ENCODE measurements around the gene RPS2. TPM values are rescaled to one million over a fixed set of nuclear protein-coding genes. Genes with fewer than 3 reads are reported as not detected.

RPS2 gene
- total RNA-seq, 1 donor from 2014 or later = 3,560 TPM

- Mint-ChIP-seq H3K27ac (peak within 1 kb of the TSS; percentile 17), H3K27me3 (ENCODE audit: low read depth) (peaks cover 33% of the 10 kb centered on the region), H3K9me3 (no peaks in the 10 kb centered on the region), H3K36me3 (ENCODE audit: low read depth) (peaks cover 30% of the 10 kb centered on the region), H3K4me1 (ENCODE audit: low read depth) (peaks cover 5% of the 10 kb centered on the region), H3K4me3 (ENCODE audit: low read depth) (peak within 1 kb of the TSS; percentile 83)
- intact Hi-C loops (cut with micrococcal nuclease) = no loop called here
- peak; percentile 76 for DNase-seq (ENCODE audit: low spot score)
Measured at GRCh38 chr16:1983544-1984346, 19.1 kb upstream of the RPS2 start, which contains the start of gene GFER. TSS of gene GFER (plus strand) at chr16:1984193. CDS start at chr16:1984219, 26 bp downstream.

- Mint-ChIP-seq H3K4me1 (ENCODE audit: low read depth) (peaks cover 5% of the 10 kb centered on the region), H3K27ac (no peak overlapping the region), H3K9me3 (no peaks in the 10 kb centered on the region), H3K4me3 (ENCODE audit: low read depth) (peak overlapping the region; percentile 75), H3K27me3 (ENCODE audit: low read depth) (peaks cover 30% of the 10 kb centered on the region), H3K36me3 (ENCODE audit: low read depth) (peaks cover 32% of the 10 kb centered on the region)
- DNase-seq (ENCODE audit: low spot score) = no peak
- intact Hi-C loops (cut with micrococcal nuclease) = loop anchor here (1.0 kb wide), 1 partner anchor 11 kb away; the partner anchor contains the start of gene TBL3
Measured at GRCh38 chr16:1982991-1983543, 18.4 kb upstream of the RPS2 start.

GRCh38 chr16:1982013-1982433 lies 17.4 kb upstream of the RPS2 start:
- no peaks in the 10 kb centered on the region for H3K9me3 Mint-ChIP-seq
- H3K4me3 Mint-ChIP-seq (ENCODE audit: low read depth) = no peak overlapping the region
- H3K27me3 Mint-ChIP-seq (ENCODE audit: low read depth) = peaks cover 30% of the 10 kb centered on the region
- H3K4me1 Mint-ChIP-seq (ENCODE audit: low read depth) = peaks cover 5% of the 10 kb centered on the region
- no peak for DNase-seq (ENCODE audit: low spot score)
- H3K27ac Mint-ChIP-seq = no peak overlapping the region
- intact Hi-C loops (cut with micrococcal nuclease) = loop anchor here (1.0 kb wide), 1 partner anchor 10 kb away; the partner anchor contains the start of gene TBL3
- peaks cover 30% of the 10 kb centered on the region for H3K36me3 Mint-ChIP-seq (ENCODE audit: low read depth)

GRCh38 chr16:1981398-1981836 lies 16.8 kb upstream of the RPS2 start, which contains the start of gene NOXO1:
TSS of gene NOXO1 (minus strand) at chr16:1981469. CDS start at chr16:1981179, 290 bp downstream.
- Mint-ChIP-seq H3K27me3 (ENCODE audit: low read depth) (peaks cover 30% of the 10 kb centered on the region), H3K4me1 (ENCODE audit: low read depth) (peaks cover 5% of the 10 kb centered on the region), H3K36me3 (ENCODE audit: low read depth) (peaks cover 24% of the 10 kb centered on the region), H3K4me3 (ENCODE audit: low read depth) (no peak within 1 kb of the TSS), H3K9me3 (no peaks in the 10 kb centered on the region), H3K27ac (no peak within 1 kb of the TSS)
- no peak for DNase-seq (ENCODE audit: low spot score)
- intact Hi-C loops (cut with micrococcal nuclease) = no loop called here

- peaks cover 5% of the 10 kb centered on the region for H3K4me1 Mint-ChIP-seq (ENCODE audit: low read depth)
- H3K36me3 Mint-ChIP-seq (ENCODE audit: low read depth) = peaks cover 24% of the 10 kb centered on the region
- H3K4me3 Mint-ChIP-seq (ENCODE audit: low read depth) = no peak overlapping the region
- H3K27ac Mint-ChIP-seq = no peak overlapping the region
- intact Hi-C loops (cut with micrococcal nuclease) = no loop called here
- peaks cover 30% of the 10 kb centered on the region for H3K27me3 Mint-ChIP-seq (ENCODE audit: low read depth)
- H3K9me3 Mint-ChIP-seq = no peaks in the 10 kb centered on the region
- DNase-seq (ENCODE audit: low spot score) = no peak
Measured at GRCh38 chr16:1980770-1981087, 16.1 kb upstream of the RPS2 start.

GRCh38 chr16:1980030-1980769 lies 15.6 kb upstream of the RPS2 start:
- H3K4me3 Mint-ChIP-seq (ENCODE audit: low read depth) = no peak overlapping the region
- intact Hi-C loops (cut with micrococcal nuclease) = no loop called here
- DNase-seq (ENCODE audit: low spot score) = no peak
- peaks cover 30% of the 10 kb centered on the region for H3K27me3 Mint-ChIP-seq (ENCODE audit: low read depth)
- no peak overlapping the region for H3K27ac Mint-ChIP-seq
- H3K4me1 Mint-ChIP-seq (ENCODE audit: low read depth) = peaks cover 5% of the 10 kb centered on the region
- H3K36me3 Mint-ChIP-seq (ENCODE audit: low read depth) = peaks cover 23% of the 10 kb centered on the region
- no peaks in the 10 kb centered on the region for H3K9me3 Mint-ChIP-seq

- Mint-ChIP-seq H3K4me3 (ENCODE audit: low read depth) (no peak overlapping the region), H3K4me1 (ENCODE audit: low read depth) (peaks cover 5% of the 10 kb centered on the region), H3K27ac (no peak overlapping the region), H3K36me3 (ENCODE audit: low read depth) (peaks cover 24% of the 10 kb centered on the region), H3K9me3 (no peaks in the 10 kb centered on the region), H3K27me3 (ENCODE audit: low read depth) (peaks cover 30% of the 10 kb centered on the region)
- intact Hi-C loops (cut with micrococcal nuclease) = no loop called here
- DNase-seq (ENCODE audit: low spot score) = no peak
Measured at GRCh38 chr16:1979271-1980029, 14.8 kb upstream of the RPS2 start.

GRCh38 chr16:1978476-1979120 lies 14.0 kb upstream of the RPS2 start:
- intact Hi-C loops (cut with micrococcal nuclease) = no loop called here
- Mint-ChIP-seq H3K4me3 (ENCODE audit: low read depth) (no peak overlapping the region), H3K27me3 (ENCODE audit: low read depth) (peaks cover 30% of the 10 kb centered on the region), H3K4me1 (ENCODE audit: low read depth) (peaks cover 5% of the 10 kb centered on the region), H3K9me3 (no peaks in the 10 kb centered on the region), H3K27ac (no peak overlapping the region), H3K36me3 (ENCODE audit: low read depth) (peaks cover 23% of the 10 kb centered on the region)
- no peak for DNase-seq (ENCODE audit: low spot score)

- H3K27me3 Mint-ChIP-seq (ENCODE audit: low read depth) = peaks cover 25% of the 10 kb centered on the region
- intact Hi-C loops (cut with micrococcal nuclease) = no loop called here
- H3K9me3 Mint-ChIP-seq = no peaks in the 10 kb centered on the region
- H3K36me3 Mint-ChIP-seq (ENCODE audit: low read depth) = peaks cover 23% of the 10 kb centered on the region
- no peak overlapping the region for H3K4me3 Mint-ChIP-seq (ENCODE audit: low read depth)
- H3K4me1 Mint-ChIP-seq (ENCODE audit: low read depth) = peaks cover 2% of the 10 kb centered on the region
- H3K27ac Mint-ChIP-seq = no peak overlapping the region
- DNase-seq (ENCODE audit: low spot score) = no peak
Measured at GRCh38 chr16:1977875-1978268, 13.2 kb upstream of the RPS2 start.

- intact Hi-C loops (cut with micrococcal nuclease) = no loop called here
- Mint-ChIP-seq H3K27ac (no peak overlapping the region), H3K36me3 (ENCODE audit: low read depth) (peaks cover 23% of the 10 kb centered on the region), H3K4me3 (ENCODE audit: low read depth) (no peak overlapping the region), H3K4me1 (ENCODE audit: low read depth) (peaks cover 6% of the 10 kb centered on the region), H3K9me3 (no peaks in the 10 kb centered on the region), H3K27me3 (ENCODE audit: low read depth) (peaks cover 19% of the 10 kb centered on the region)
- no peak for DNase-seq (ENCODE audit: low spot score)
Measured at GRCh38 chr16:1976951-1977874, 12.6 kb upstream of the RPS2 start.

- peaks cover 10% of the 10 kb centered on the region for H3K4me1 Mint-ChIP-seq (ENCODE audit: low read depth)
- H3K27ac Mint-ChIP-seq = no peak overlapping the region
- H3K36me3 Mint-ChIP-seq (ENCODE audit: low read depth) = peaks cover 26% of the 10 kb centered on the region
- intact Hi-C loops (cut with micrococcal nuclease) = no loop called here
- H3K4me3 Mint-ChIP-seq (ENCODE audit: low read depth) = no peak overlapping the region
- H3K9me3 Mint-ChIP-seq = no peaks in the 10 kb centered on the region
- no peak for DNase-seq (ENCODE audit: low spot score)
- peaks cover 8% of the 10 kb centered on the region for H3K27me3 Mint-ChIP-seq (ENCODE audit: low read depth)
Measured at GRCh38 chr16:1976216-1976520, 11.5 kb upstream of the RPS2 start.

Measured in activated T-helper 2 cell treated with anti-CD3 and anti-CD28 coated beads, Interferon-gamma antibody, Interleukin-2, Interleukin-4, amounts not matched to agents 10 μg/mL and 5 μg/mL and 100 μg/mL, durations not matched to agents 14 hours and 24 hours and 36 hours (primary cell).